Ishikawa (cell line): ENCODE measurements around the gene DOCK2.

Experiments used
- CEBPB ChIP-seq: IDR thresholded peaks from 2 replicates; pipeline ENCODE4 v1.6.1; 2012
- CREB1 ChIP-seq: IDR thresholded peaks from 2 replicates; pipeline ENCODE4 v1.6.1; 2012; ENCODE audit warnings: low read depth
- EGR1 ChIP-seq: IDR thresholded peaks from 2 replicates; pipeline ENCODE4 v1.6.1; 2012
- EP300 ChIP-seq: IDR thresholded peaks from 2 replicates; pipeline ENCODE4 v1.6.1; 2012; ENCODE audit warnings: borderline replicate concordance
- FOXM1 ChIP-seq: IDR thresholded peaks from 2 replicates; pipeline ENCODE4 v1.6.1; 2012; ENCODE audit warnings: low read depth, borderline replicate concordance
- NFIC ChIP-seq: IDR thresholded peaks from 2 replicates; pipeline ENCODE4 v1.6.1; 2012
- RAD21 ChIP-seq: IDR thresholded peaks from 2 replicates; pipeline ENCODE4 v1.6.1; 2012; ENCODE audit warnings: low read depth
- TAF1 ChIP-seq: IDR thresholded peaks from 2 replicates; pipeline ENCODE4 v1.6.1; 2012; ENCODE audit warnings: low read depth, mild to moderate bottlenecking
- TCF12 ChIP-seq: IDR thresholded peaks from 2 replicates; pipeline ENCODE4 v1.6.1; 2012; ENCODE audit warnings: low read depth
- TEAD4 ChIP-seq: IDR thresholded peaks from 2 replicates; pipeline ENCODE4 v1.6.1; 2012
- YY1 ChIP-seq: IDR thresholded peaks from 2 replicates; pipeline ENCODE4 v1.6.1; 2012; ENCODE audit warnings: low read depth
- ZBTB7A ChIP-seq: IDR thresholded peaks from 2 replicates; pipeline ENCODE4 v1.6.1; 2012; ENCODE audit warnings: low read depth
- TF ChIP-seq, protein P1 (sequence below): IDR thresholded peaks from 2 replicates; pipeline ENCODE4 v1.6.1; 2012; ENCODE audit warnings: low read depth, mild to moderate bottlenecking
- TF ChIP-seq, protein P2 (sequence below): IDR thresholded peaks from 2 replicates; pipeline ENCODE4 v1.6.1; 2012
- TF ChIP-seq, protein P3 (sequence below): IDR thresholded peaks from 2 replicates; pipeline ENCODE4 v1.6.1; 2012

The DOCK2 gene

GRCh38 chr5:169827769-169828168, 190.7 kb downstream of the DOCK2 start:
- TF ChIP-seq, protein P1, sequence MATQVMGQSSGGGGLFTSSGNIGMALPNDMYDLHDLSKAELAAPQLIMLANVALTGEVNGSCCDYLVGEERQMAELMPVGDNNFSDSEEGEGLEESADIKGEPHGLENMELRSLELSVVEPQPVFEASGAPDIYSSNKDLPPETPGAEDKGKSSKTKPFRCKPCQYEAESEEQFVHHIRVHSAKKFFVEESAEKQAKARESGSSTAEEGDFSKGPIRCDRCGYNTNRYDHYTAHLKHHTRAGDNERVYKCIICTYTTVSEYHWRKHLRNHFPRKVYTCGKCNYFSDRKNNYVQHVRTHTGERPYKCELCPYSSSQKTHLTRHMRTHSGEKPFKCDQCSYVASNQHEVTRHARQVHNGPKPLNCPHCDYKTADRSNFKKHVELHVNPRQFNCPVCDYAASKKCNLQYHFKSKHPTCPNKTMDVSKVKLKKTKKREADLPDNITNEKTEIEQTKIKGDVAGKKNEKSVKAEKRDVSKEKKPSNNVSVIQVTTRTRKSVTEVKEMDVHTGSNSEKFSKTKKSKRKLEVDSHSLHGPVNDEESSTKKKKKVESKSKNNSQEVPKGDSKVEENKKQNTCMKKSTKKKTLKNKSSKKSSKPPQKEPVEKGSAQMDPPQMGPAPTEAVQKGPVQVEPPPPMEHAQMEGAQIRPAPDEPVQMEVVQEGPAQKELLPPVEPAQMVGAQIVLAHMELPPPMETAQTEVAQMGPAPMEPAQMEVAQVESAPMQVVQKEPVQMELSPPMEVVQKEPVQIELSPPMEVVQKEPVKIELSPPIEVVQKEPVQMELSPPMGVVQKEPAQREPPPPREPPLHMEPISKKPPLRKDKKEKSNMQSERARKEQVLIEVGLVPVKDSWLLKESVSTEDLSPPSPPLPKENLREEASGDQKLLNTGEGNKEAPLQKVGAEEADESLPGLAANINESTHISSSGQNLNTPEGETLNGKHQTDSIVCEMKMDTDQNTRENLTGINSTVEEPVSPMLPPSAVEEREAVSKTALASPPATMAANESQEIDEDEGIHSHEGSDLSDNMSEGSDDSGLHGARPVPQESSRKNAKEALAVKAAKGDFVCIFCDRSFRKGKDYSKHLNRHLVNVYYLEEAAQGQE, result peak; percentile 62
- TF ChIP-seq, protein P2, sequence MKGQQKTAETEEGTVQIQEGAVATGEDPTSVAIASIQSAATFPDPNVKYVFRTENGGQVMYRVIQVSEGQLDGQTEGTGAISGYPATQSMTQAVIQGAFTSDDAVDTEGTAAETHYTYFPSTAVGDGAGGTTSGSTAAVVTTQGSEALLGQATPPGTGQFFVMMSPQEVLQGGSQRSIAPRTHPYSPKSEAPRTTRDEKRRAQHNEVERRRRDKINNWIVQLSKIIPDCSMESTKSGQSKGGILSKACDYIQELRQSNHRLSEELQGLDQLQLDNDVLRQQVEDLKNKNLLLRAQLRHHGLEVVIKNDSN, result no peak
- no peak for TF ChIP-seq FOXM1

DNA sequence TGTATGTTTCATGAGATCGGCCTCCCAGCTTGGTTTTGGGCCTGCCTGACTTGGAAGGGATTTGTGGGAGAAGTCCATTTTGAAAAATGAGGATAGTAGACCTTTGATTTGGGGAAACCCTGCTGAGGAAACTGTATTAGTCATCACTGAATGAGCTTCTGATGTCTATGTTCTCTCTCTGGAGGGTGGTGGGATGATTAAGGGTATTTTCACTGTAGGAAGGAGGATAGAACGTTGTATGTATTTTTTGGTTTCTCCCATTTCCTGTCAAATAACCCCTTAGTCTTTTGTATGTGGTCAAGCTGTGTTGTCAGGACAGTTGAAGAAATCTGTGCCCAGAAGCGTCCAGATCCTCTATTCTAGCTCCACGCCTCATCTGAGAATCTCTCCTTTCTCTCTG, 191.3 kb downstream of the DOCK2 start:
- TF ChIP-seq TAF1, result no peak
- TF ChIP-seq, protein P3, sequence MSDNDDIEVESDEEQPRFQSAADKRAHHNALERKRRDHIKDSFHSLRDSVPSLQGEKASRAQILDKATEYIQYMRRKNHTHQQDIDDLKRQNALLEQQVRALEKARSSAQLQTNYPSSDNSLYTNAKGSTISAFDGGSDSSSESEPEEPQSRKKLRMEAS, result no peak
- no peak for TF ChIP-seq RAD21
- no peak for TF ChIP-seq TCF12
- no peak for TF ChIP-seq FOXM1
- no peak for TF ChIP-seq CREB1
- TF ChIP-seq, protein P1, result no peak
- no peak for TF ChIP-seq CEBPB
- TF ChIP-seq YY1, result no peak
- TF ChIP-seq ZBTB7A, result no peak
- no peak for TF ChIP-seq EGR1
- TF ChIP-seq TEAD4, result no peak
- TF ChIP-seq, protein P2, result no peak
- TF ChIP-seq EP300, result no peak
- no peak for TF ChIP-seq NFIC

- no peak for TF ChIP-seq TCF12
- TF ChIP-seq, protein P2, result no peak
These were observed 194.3 kb downstream of the DOCK2 start for GRCh38 chr5:169831331-169831730.

DNA sequence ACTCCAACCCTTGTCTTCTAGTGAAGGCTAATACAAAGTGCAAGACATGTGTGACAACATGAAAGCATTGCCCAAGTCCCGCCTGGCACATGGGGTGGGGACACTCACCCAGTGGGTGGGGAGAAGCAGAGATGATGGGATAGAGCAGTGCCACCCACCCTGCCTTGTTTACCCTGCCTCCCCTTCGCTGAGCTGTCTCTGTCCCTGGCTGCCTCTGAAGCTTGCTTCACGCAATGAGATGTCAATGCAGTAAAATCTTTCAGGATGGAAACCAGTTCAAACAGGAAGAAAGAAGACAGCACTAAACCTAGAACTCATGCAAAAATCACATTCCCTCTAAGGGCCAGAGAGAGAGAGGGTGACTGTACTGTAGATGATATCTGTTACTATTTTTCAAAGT, 195.2 kb downstream of the DOCK2 start:
- TF ChIP-seq, protein P1, result no peak
- no peak for TF ChIP-seq EP300
- TF ChIP-seq CEBPB, result no peak
- TF ChIP-seq, protein P2, result no peak
- TF ChIP-seq YY1, result no peak

- TF ChIP-seq, protein P1, result no peak
- no peak for TF ChIP-seq TAF1
- TF ChIP-seq RAD21, result no peak
- TF ChIP-seq NFIC, result no peak
- no peak for TF ChIP-seq EGR1
- TF ChIP-seq, protein P2, result no peak
- TF ChIP-seq, protein P3, result no peak
- TF ChIP-seq YY1, result no peak
- no peak for TF ChIP-seq EP300
- TF ChIP-seq CEBPB, result no peak
- TF ChIP-seq CREB1, result no peak
- no peak for TF ChIP-seq TEAD4
- TF ChIP-seq FOXM1, result no peak
- no peak for TF ChIP-seq TCF12
- TF ChIP-seq ZBTB7A, result no peak
These were observed 195.8 kb downstream of the DOCK2 start for GRCh38 chr5:169832845-169833244.
